Loucy (cell line): Measurements from ENCODE around the gene LAPTM5.

Experiments
- H2AFZ ChIP-seq: fragments of 200-600 bp; sonication (generic); 2 replicates; pipeline ENCODE4 v1.6.0; 2016; ENCODE audit warnings: antibody characterized with exemption, mild to moderate bottlenecking, low read length, moderate library complexity
- H3F3A ChIP-seq: fragments of 200-600 bp; 2 replicates; pipeline ENCODE4 v1.6.0; 2016; ENCODE audit warnings: antibody characterized with exemption, low read depth, mild to moderate bottlenecking
- H3K27me3 ChIP-seq: fragments of 200-600 bp; sonication (generic); 2 replicates; pipeline ENCODE4 v1.6.1; 2014; ENCODE audit warnings: low read length, mild to moderate bottlenecking; ENCODE audit not compliant: insufficient read depth, poor library complexity, severe bottlenecking
- H3K36me3 ChIP-seq: fragments of 200-600 bp; sonication (generic); 2 replicates; pipeline ENCODE4 v1.6.1; 2016; ENCODE audit warnings: low read length; ENCODE audit not compliant: insufficient read depth
- H3K4me1 ChIP-seq: fragments of 200-600 bp; sonication (generic); 2 replicates; pipeline ENCODE4 v1.5.1; 2014; ENCODE audit warnings: low read length, mild to moderate bottlenecking; ENCODE audit not compliant: insufficient read depth, poor library complexity, severe bottlenecking
- H3K4me2 ChIP-seq: fragments of 200-600 bp; sonication (generic); 2 replicates; pipeline ENCODE4 v1.6.0; 2014; ENCODE audit warnings: antibody characterized with exemption, low read length, low read depth, mild to moderate bottlenecking; ENCODE audit not compliant: poor library complexity, severe bottlenecking
- H3K4me3 ChIP-seq: fragments of 200-600 bp; sonication (generic); 2 replicates; pipeline ENCODE4 v1.5.1; 2014; ENCODE audit warnings: low read length, mild to moderate bottlenecking, mixed read lengths; ENCODE audit not compliant: poor library complexity, severe bottlenecking
- H3K79me2 ChIP-seq: fragments of 200-600 bp; sonication (generic); 2 replicates; pipeline ENCODE4 v1.6.1; 2014; ENCODE audit warnings: low read length; ENCODE audit not compliant: insufficient read depth
- H3K9ac ChIP-seq: fragments of 200-600 bp; sonication (generic); 2 replicates; pipeline ENCODE4 v1.6.0; 2014; ENCODE audit warnings: mild to moderate bottlenecking, low read depth, low read length, moderate library complexity; ENCODE audit not compliant: poor library complexity, severe bottlenecking
- H3K9me2 ChIP-seq: fragments of 200-600 bp; sonication (generic); replicated peaks from 2 replicates; pipeline ENCODE4 v1.6.1; 2016; ENCODE audit warnings: low read depth, low read length, mixed read lengths
- H3K9me3 ChIP-seq: fragments of 200-600 bp; sonication (generic); 2 replicates; pipeline ENCODE4 v1.6.1; 2014; ENCODE audit warnings: mild to moderate bottlenecking, antibody characterized with exemption, low read length, low read depth; ENCODE audit not compliant: insufficient read depth
- H4K20me1 ChIP-seq: fragments of 200-600 bp; sonication (generic); 2 replicates; pipeline ENCODE4 v1.6.0; 2014; ENCODE audit warnings: antibody characterized with exemption, low read length, mild to moderate bottlenecking; ENCODE audit not compliant: insufficient read depth, poor library complexity, severe bottlenecking
- CTCF ChIP-seq: fragments of 200-600 bp; sonication (generic); conservative IDR thresholded peaks from 2 replicates; pipeline ENCODE4 v1.5.1; 2014; ENCODE audit warnings: mild to moderate bottlenecking, antibody characterized with exemption, low read length
- EZH2phosphoT487 ChIP-seq: fragments of 200-600 bp; IDR thresholded peaks from 2 replicates; pipeline ENCODE4 v1.6.1; 2018; ENCODE audit warnings: antibody characterized with exemption, mild to moderate bottlenecking, moderate library complexity, borderline replicate concordance

The LAPTM5 gene

GRCh38 chr1:30684881-30685795 is 72.4 kb downstream of the LAPTM5 start:
- TF ChIP-seq EZH2phosphoT487 (no peak), CTCF (no peak)
- no peak overlapping the region for H3K9ac ChIP-seq
- no peak overlapping the region for H2AFZ ChIP-seq

DNA sequence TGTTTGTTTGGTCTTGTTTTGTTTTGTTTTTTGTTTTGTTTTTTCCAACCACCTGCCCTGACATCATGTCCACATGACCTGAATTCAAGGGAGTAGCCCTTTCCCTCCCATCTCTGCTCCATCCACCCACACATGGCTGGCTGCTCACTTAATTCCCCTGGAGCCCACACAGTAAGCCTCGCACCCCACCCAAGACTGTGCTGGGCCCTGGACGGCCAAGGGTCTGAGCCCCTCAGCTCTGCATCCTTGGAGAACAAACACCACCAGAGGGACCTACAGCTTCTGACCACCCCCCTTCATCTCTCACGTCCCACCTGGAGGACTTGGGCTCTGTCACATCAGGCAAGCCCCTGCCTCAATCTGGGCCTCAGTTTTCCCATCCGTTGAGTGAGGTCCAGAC is 73.3 kb downstream of the LAPTM5 start:
- no peak overlapping the region for H3K4me3 ChIP-seq
- H2AFZ ChIP-seq: no peak overlapping the region
- no peaks in the 10 kb centered on the region for H3F3A ChIP-seq
- no peaks in the 10 kb centered on the region for H3K79me2 ChIP-seq
- no peaks in the 10 kb centered on the region for H3K36me3 ChIP-seq
- H3K9me2 ChIP-seq: no peaks in the 10 kb centered on the region
- no peaks in the 10 kb centered on the region for H3K27me3 ChIP-seq
- no peaks in the 10 kb centered on the region; the same call in 1 of the 2 replicates for H3K9me3 ChIP-seq
- TF ChIP-seq EZH2phosphoT487: no peak
- no peak for TF ChIP-seq CTCF
- H4K20me1 ChIP-seq: no peaks in the 10 kb centered on the region
- no peak overlapping the region for H3K9ac ChIP-seq
- no peaks in the 10 kb centered on the region for H3K4me1 ChIP-seq
- H3K4me2 ChIP-seq: no peak overlapping the region

More at GRCh38 chr1:30684881-30685795, 72.4 kb downstream of the LAPTM5 start:
- no peaks in the 10 kb centered on the region for H3K79me2 ChIP-seq
- no peaks in the 10 kb centered on the region; the same call in 1 of the 2 replicates for H3K9me3 ChIP-seq
- H3F3A ChIP-seq: no peaks in the 10 kb centered on the region
- no peaks in the 10 kb centered on the region for H3K4me1 ChIP-seq
- no peak overlapping the region for H3K4me2 ChIP-seq
- H4K20me1 ChIP-seq: no peaks in the 10 kb centered on the region
- H3K9me2 ChIP-seq: no peaks in the 10 kb centered on the region
- H3K36me3 ChIP-seq: no peaks in the 10 kb centered on the region
- no peak overlapping the region for H3K4me3 ChIP-seq
- no peaks in the 10 kb centered on the region for H3K27me3 ChIP-seq

DNA sequence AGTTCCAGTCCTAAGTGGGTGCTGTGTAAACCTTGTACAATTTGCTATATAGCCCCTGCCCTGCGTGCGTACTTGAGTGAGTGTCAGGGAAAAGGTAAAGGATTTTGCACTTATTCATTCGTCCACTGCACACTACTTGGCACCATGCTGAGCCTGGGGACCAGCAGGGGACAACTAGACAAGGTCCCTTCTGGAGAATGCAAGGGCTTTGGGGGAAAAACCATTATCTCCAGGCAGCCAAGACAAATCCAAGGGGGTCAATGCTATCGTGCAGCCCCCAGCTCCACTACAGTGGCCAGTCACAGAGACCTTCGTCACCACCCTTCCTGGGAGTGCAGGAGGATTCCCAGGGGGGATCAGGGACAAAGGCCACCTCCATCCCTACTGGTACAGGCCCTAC is 73.9 kb downstream of the LAPTM5 start:
- no peak for TF ChIP-seq CTCF
- TF ChIP-seq EZH2phosphoT487: no peak
- Histone ChIP-seq H3K4me2 (no peak overlapping the region), H3K4me3 (no peak overlapping the region), H3K36me3 (no peaks in the 10 kb centered on the region), H3K4me1 (no peaks in the 10 kb centered on the region), H3K79me2 (no peaks in the 10 kb centered on the region), H2AFZ (no peak overlapping the region), H4K20me1 (no peaks in the 10 kb centered on the region), H3K9me2 (no peaks in the 10 kb centered on the region), H3K9me3 (no peaks in the 10 kb centered on the region; the same call in 1 of the 2 replicates), H3K27me3 (no peaks in the 10 kb centered on the region), H3K9ac (no peak overlapping the region), H3F3A (no peaks in the 10 kb centered on the region)
